ENCODE data around the gene HADH. TPM values are rescaled to one million over a fixed set of nuclear protein-coding genes. Genes with fewer than 3 reads are reported as not detected.

The HADH gene
- total RNA-seq, 2 experiments from 2014 or later = 31.2 to 78.7 TPM

GRCh38 chr4:108054025-108054638 is 64.4 kb downstream of the HADH start:
- peaks cover 30% of the 10 kb centered on the region for H3K4me1 ChIP-seq (ENCODE audit: insufficient read depth, low read length, poor library complexity, severe bottlenecking)
- no peaks in the 10 kb centered on the region for H3K79me2 ChIP-seq (ENCODE audit: insufficient read depth, low read depth, low read length)
- H3K9me3 ChIP-seq (ENCODE audit: low read length) = no peaks in the 10 kb centered on the region
- DNase-seq (ENCODE audit: low spot score) = no peak
- TF ChIP-seq CTCF (conservative IDR thresholded peaks at IDR 0.05; ENCODE audit: low read length) (no peak), EZH2phosphoT487 (IDR thresholded peaks at IDR 0.05; ENCODE audit: borderline replicate concordance, low read depth, low read length) (no peak)
- no peaks in the 10 kb centered on the region for H4K20me1 ChIP-seq (ENCODE audit: insufficient read depth, low read length)
- ChIA-PET CTCF (ENCODE audit: unreplicated experiment) (no interaction called here), POLR2A (interaction anchor here (1.0 to 1.4 kb wide), 4 partner anchors 10 to 59 kb away, joined by 3 to 7 read pairs (median 4); no protein-coding TSS in a partner anchor)
- H3K27ac ChIP-seq (ENCODE audit: low read depth, low read length, poor library complexity, severe bottlenecking) = no peak overlapping the region
- no peak overlapping the region for H3K4me3 ChIP-seq (ENCODE audit: low read depth, low read length, poor library complexity, severe bottlenecking)
- no peak overlapping the region for H2AFZ ChIP-seq (ENCODE audit: low read length)
- peaks cover 95% of the 10 kb centered on the region for H3K36me3 ChIP-seq (ENCODE audit: insufficient read depth, low read length)
- no TSS peak for BruUV-seq (replicated peaks)
- H3K9me2 ChIP-seq (ENCODE audit: insufficient read depth, low read length) = no peaks in the 10 kb centered on the region
- no peak overlapping the region for H3K4me2 ChIP-seq (ENCODE audit: low read length)
- intact Hi-C loops (cut with micrococcal nuclease; ENCODE audit: unreplicated experiment) = no loop called here

GRCh38 chr4:108055787-108056186 is 66.1 kb downstream of the HADH start:
- H3K9me2 ChIP-seq (ENCODE audit: insufficient read depth, low read length) = no peaks in the 10 kb centered on the region
- intact Hi-C loops (cut with micrococcal nuclease; ENCODE audit: unreplicated experiment) = no loop called here
- POLR2A ChIA-PET = interaction anchor here (0.5 to 1.4 kb wide), 12 partner anchors 9 to 1225 kb away, joined by 3 to 6 read pairs (median 4); no protein-coding TSS in a partner anchor
- no TSS peak for BruUV-seq (replicated peaks)
- no peak overlapping the region for H2AFZ ChIP-seq (ENCODE audit: low read length)
- TF ChIP-seq EZH2phosphoT487 (IDR thresholded peaks at IDR 0.05; ENCODE audit: borderline replicate concordance, low read depth, low read length) (no peak), CTCF (conservative IDR thresholded peaks at IDR 0.05; ENCODE audit: low read length) (no peak)
- H3K4me2 ChIP-seq (ENCODE audit: low read length) = no peak overlapping the region
- CTCF ChIA-PET (ENCODE audit: unreplicated experiment) = interaction anchor here (0.6 kb wide), 1 partner anchor 60 kb away, joined by 8 read pairs; no protein-coding TSS in a partner anchor
- H3K79me2 ChIP-seq (ENCODE audit: insufficient read depth, low read depth, low read length) = no peaks in the 10 kb centered on the region
- no peak for DNase-seq (ENCODE audit: low spot score)
- no peak overlapping the region for H3K4me3 ChIP-seq (ENCODE audit: low read depth, low read length, poor library complexity, severe bottlenecking)
- H4K20me1 ChIP-seq (ENCODE audit: insufficient read depth, low read length) = no peaks in the 10 kb centered on the region
- no peaks in the 10 kb centered on the region for H3K9me3 ChIP-seq (ENCODE audit: low read length)
- peaks cover 95% of the 10 kb centered on the region for H3K36me3 ChIP-seq (ENCODE audit: insufficient read depth, low read length)
- no peak overlapping the region for H3K27ac ChIP-seq (ENCODE audit: low read depth, low read length, poor library complexity, severe bottlenecking)
- peaks cover 19% of the 10 kb centered on the region for H3K4me1 ChIP-seq (ENCODE audit: insufficient read depth, low read length, poor library complexity, severe bottlenecking)

GRCh38 chr4:108056418-108056817 is 66.7 kb downstream of the HADH start:
- CTCF ChIA-PET (ENCODE audit: unreplicated experiment) = no interaction called here
- TF ChIP-seq EZH2phosphoT487 (IDR thresholded peaks at IDR 0.05; ENCODE audit: borderline replicate concordance, low read depth, low read length) (no peak), CTCF (conservative IDR thresholded peaks at IDR 0.05; ENCODE audit: low read length) (no peak)
- POLR2A ChIA-PET = interaction anchor here (0.5 to 1.6 kb wide), 10 partner anchors 9 to 1225 kb away, joined by 3 to 10 read pairs (median 4); no protein-coding TSS in a partner anchor
- Histone ChIP-seq H3K9me2 (ENCODE audit: insufficient read depth, low read length) (no peaks in the 10 kb centered on the region), H3K4me3 (ENCODE audit: low read depth, low read length, poor library complexity, severe bottlenecking) (no peak overlapping the region), H3K79me2 (ENCODE audit: insufficient read depth, low read depth, low read length) (no peaks in the 10 kb centered on the region), H3K4me1 (ENCODE audit: insufficient read depth, low read length, poor library complexity, severe bottlenecking) (peaks cover 21% of the 10 kb centered on the region), H4K20me1 (ENCODE audit: insufficient read depth, low read length) (no peaks in the 10 kb centered on the region), H3K27ac (ENCODE audit: low read depth, low read length, poor library complexity, severe bottlenecking) (no peak overlapping the region), H3K36me3 (ENCODE audit: insufficient read depth, low read length) (peaks cover 95% of the 10 kb centered on the region), H3K9me3 (ENCODE audit: low read length) (no peaks in the 10 kb centered on the region), H3K4me2 (ENCODE audit: low read length) (no peak overlapping the region), H2AFZ (ENCODE audit: low read length) (no peak overlapping the region)
- DNase-seq (ENCODE audit: low spot score) = no peak
- BruUV-seq (replicated peaks) = no TSS peak
- intact Hi-C loops (cut with micrococcal nuclease; ENCODE audit: unreplicated experiment) = no loop called here
